ENCODE results near the gene TMTC1.

TMTC1 gene

GRCh38 chr12:29510591-29511185 lies 273.1 kb downstream of the TMTC1 start:
- no peaks in the 10 kb centered on the region for H3K9me3 ChIP-seq (ENCODE audit: control insufficient read depth, low read depth, low read length)
- H3K4me3 ChIP-seq (ENCODE audit: low read length), result no peak overlapping the region
- no peak overlapping the region for H3K27ac ChIP-seq (ENCODE audit: low read length)
- peak overlapping the region; percentile 11 for H3K9ac ChIP-seq (ENCODE audit: low read length)
- no peaks in the 10 kb centered on the region for H3K4me1 ChIP-seq (ENCODE audit: control insufficient read depth, low read depth, low read length)
- peaks cover 4% of the 10 kb centered on the region for H3K36me3 ChIP-seq (ENCODE audit: control insufficient read depth, low read depth, low read length)
- no peaks in the 10 kb centered on the region for H3K27me3 ChIP-seq (ENCODE audit: control insufficient read depth, insufficient read depth, low read length)

DNA sequence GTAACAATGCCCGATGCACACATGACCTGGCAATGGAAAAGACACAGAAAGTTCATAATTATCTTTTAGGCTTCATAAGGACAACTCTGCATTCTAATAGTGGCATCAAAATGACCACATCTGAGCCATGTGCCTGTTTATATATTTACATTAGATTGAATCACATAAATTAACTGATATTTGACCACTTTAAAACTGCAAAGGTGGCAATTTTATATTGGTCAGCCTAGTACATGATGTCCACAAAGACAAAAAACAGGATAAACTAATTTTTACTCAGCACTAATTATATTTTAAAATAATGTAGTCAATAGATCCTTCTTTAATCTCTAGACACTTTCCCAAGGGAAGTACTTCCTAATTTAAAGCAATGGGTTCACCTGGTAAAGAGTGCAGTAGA lies 274.2 kb downstream of the TMTC1 start:
- no peaks in the 10 kb centered on the region for H3K9me3 ChIP-seq (ENCODE audit: control insufficient read depth, low read depth, low read length)
- H3K27ac ChIP-seq (ENCODE audit: low read length), result no peak overlapping the region
- no peak overlapping the region for H3K9ac ChIP-seq (ENCODE audit: low read length)
- no peak overlapping the region for H3K4me3 ChIP-seq (ENCODE audit: low read length)
- H3K4me1 ChIP-seq (ENCODE audit: control insufficient read depth, low read depth, low read length), result no peaks in the 10 kb centered on the region
- peaks cover 4% of the 10 kb centered on the region for H3K36me3 ChIP-seq (ENCODE audit: control insufficient read depth, low read depth, low read length)
- H3K27me3 ChIP-seq (ENCODE audit: control insufficient read depth, insufficient read depth, low read length), result no peaks in the 10 kb centered on the region

DNA sequence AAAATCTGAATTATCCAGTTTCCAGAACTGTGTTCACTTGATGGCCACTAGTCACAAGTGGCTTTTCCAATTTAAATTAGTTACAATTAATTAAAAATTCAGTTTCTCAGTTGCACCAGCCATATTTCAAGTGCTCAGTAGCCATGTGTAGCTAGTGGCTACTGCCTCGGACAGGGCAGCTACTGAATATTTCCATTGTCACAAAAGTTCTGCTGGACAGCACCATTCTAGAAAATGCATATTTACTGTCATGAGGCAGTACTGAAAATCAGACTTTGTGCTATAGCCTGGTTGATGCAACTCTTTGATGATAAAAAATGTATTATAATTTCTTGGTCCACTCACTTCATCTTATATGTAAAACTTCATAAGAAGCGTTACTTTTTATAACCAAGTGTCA lies 274.8 kb downstream of the TMTC1 start:
- Histone ChIP-seq H3K27me3 (ENCODE audit: control insufficient read depth, insufficient read depth, low read length) (no peaks in the 10 kb centered on the region), H3K27ac (ENCODE audit: low read length) (no peak overlapping the region)

DNA sequence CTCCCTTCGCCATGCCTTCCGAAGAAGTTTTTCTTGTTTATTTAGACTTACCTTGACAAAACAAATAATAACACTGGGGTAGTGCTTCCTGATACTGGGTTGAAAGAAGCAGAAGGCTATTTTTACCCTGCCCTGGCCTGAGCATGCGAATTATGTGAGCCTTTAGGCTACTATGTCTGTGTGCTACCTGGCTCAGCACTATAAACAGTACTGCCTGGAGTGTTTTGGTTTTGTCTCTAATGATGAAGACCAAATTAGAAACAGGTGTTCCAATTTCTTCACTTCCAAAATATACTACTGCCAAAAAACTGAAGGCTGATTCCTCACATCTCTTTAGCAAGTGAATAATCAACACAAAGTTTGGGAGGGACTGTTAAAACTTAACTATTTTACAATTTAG lies 278.6 kb downstream of the TMTC1 start:
- H3K36me3 ChIP-seq (ENCODE audit: control insufficient read depth, low read depth, low read length), result peaks cover 4% of the 10 kb centered on the region
- H3K27ac ChIP-seq (ENCODE audit: low read length), result no peak overlapping the region
- no peaks in the 10 kb centered on the region for H3K9me3 ChIP-seq (ENCODE audit: control insufficient read depth, low read depth, low read length)
- H3K27me3 ChIP-seq (ENCODE audit: control insufficient read depth, insufficient read depth, low read length), result no peaks in the 10 kb centered on the region
- no peaks in the 10 kb centered on the region for H3K4me1 ChIP-seq (ENCODE audit: control insufficient read depth, low read depth, low read length)
- H3K9ac ChIP-seq (ENCODE audit: low read length), result no peak overlapping the region
- no peak overlapping the region for H3K4me3 ChIP-seq (ENCODE audit: low read length)

More for the DNA sequence above, 274.8 kb downstream of the TMTC1 start:
- H3K9ac ChIP-seq (ENCODE audit: low read length), result no peak overlapping the region
- H3K9me3 ChIP-seq (ENCODE audit: control insufficient read depth, low read depth, low read length), result no peaks in the 10 kb centered on the region
- H3K4me1 ChIP-seq (ENCODE audit: control insufficient read depth, low read depth, low read length), result no peaks in the 10 kb centered on the region
- H3K36me3 ChIP-seq (ENCODE audit: control insufficient read depth, low read depth, low read length), result peaks cover 4% of the 10 kb centered on the region
- no peak overlapping the region for H3K4me3 ChIP-seq (ENCODE audit: low read length)

DNA sequence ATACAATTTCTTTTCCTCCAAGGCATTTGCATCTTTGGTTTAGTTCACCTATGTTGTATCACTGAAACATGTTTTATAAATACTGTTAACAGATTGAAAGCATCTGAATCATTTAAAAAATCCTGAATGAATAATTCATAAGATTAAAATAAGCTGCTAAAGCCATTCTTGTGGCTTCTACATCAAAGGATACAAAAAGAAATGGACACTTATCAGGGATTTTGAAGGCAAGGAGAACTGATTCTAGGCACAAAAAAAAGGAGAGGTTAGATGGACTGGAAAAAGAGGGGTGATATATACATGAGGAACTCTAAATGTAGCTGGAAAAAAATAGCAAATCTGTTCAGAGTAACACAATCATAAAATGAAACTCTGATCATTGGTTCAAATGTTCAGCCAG lies 280.5 kb downstream of the TMTC1 start:
- Histone ChIP-seq H3K9ac (ENCODE audit: low read length) (no peak overlapping the region), H3K4me1 (ENCODE audit: control insufficient read depth, low read depth, low read length) (no peaks in the 10 kb centered on the region), H3K4me3 (ENCODE audit: low read length) (no peak overlapping the region), H3K27ac (ENCODE audit: low read length) (no peak overlapping the region), H3K36me3 (ENCODE audit: control insufficient read depth, low read depth, low read length) (peaks cover 4% of the 10 kb centered on the region), H3K9me3 (ENCODE audit: control insufficient read depth, low read depth, low read length) (no peaks in the 10 kb centered on the region), H3K27me3 (ENCODE audit: control insufficient read depth, insufficient read depth, low read length) (no peaks in the 10 kb centered on the region)

- H3K9me3 ChIP-seq (ENCODE audit: control insufficient read depth, low read depth, low read length), result no peaks in the 10 kb centered on the region
- H3K4me1 ChIP-seq (ENCODE audit: control insufficient read depth, low read depth, low read length), result no peaks in the 10 kb centered on the region
- H3K4me3 ChIP-seq (ENCODE audit: low read length), result no peak overlapping the region
- H3K9ac ChIP-seq (ENCODE audit: low read length), result no peak overlapping the region
- no peak overlapping the region for H3K27ac ChIP-seq (ENCODE audit: low read length)
- no peaks in the 10 kb centered on the region for H3K36me3 ChIP-seq (ENCODE audit: control insufficient read depth, low read depth, low read length)
- no peaks in the 10 kb centered on the region for H3K27me3 ChIP-seq (ENCODE audit: control insufficient read depth, insufficient read depth, low read length)
Observed at GRCh38 chr12:29499235-29499634, 284.5 kb downstream of the TMTC1 start.

DNA sequence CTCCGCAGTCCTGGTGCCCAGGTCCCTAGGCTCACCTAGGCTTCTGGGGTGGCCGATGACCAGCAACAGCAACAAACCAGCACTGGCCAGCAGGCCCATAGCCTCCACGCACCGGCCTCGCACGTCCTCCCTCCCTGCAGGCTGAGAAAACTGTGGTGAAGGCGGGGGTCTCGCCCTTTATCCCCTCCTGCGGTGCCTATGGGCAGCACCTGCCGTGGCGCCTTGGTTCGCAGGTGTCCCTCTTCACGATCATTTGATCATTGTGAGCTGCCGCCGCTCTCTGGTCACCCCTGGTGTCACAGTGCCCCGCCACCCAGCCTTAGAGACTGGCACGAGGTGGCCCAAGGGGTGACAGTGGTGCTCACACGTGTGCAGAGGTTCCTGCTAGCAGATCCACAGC lies 286.2 kb downstream of the TMTC1 start, which contains the start of gene OVCH1:
TSS of gene OVCH1 (minus strand) at position 99 of the 400 bp plus-strand sequence. CDS start at position 99, 0 bp downstream.
- no peaks in the 10 kb centered on the region for H3K9me3 ChIP-seq (ENCODE audit: control insufficient read depth, low read depth, low read length)
- no peaks in the 10 kb centered on the region for H3K36me3 ChIP-seq (ENCODE audit: control insufficient read depth, low read depth, low read length)
- H3K4me3 ChIP-seq (ENCODE audit: low read length), result no peak within 1 kb of the TSS
- no peaks in the 10 kb centered on the region for H3K4me1 ChIP-seq (ENCODE audit: control insufficient read depth, low read depth, low read length)
- H3K27ac ChIP-seq (ENCODE audit: low read length), result no peak within 1 kb of the TSS
- no peak within 1 kb of the TSS for H3K9ac ChIP-seq (ENCODE audit: low read length)
- H3K27me3 ChIP-seq (ENCODE audit: control insufficient read depth, insufficient read depth, low read length), result no peaks in the 10 kb centered on the region

DNA sequence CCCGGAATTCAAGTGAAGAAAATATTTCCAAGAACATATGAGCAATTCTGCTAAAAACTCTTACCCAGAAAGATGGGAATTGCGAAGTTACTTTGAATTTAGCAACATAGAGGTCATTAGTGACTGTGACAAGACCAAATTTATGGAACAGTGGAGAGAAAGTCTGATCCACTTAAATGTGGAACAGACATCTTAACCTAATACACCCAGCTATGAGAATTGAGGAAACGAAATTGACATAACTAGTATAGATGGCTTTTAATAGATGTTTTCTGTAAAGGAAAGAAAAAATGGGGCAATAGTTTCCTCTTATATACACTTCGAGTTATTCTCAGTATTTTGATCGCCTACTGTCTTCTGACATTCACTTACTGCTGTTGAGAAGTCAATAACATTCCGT lies 290.9 kb downstream of the TMTC1 start:
- H3K36me3 ChIP-seq (ENCODE audit: control insufficient read depth, low read depth, low read length), result no peaks in the 10 kb centered on the region
- H3K4me1 ChIP-seq (ENCODE audit: control insufficient read depth, low read depth, low read length), result no peaks in the 10 kb centered on the region
- no peak overlapping the region for H3K27ac ChIP-seq (ENCODE audit: low read length)
- H3K4me3 ChIP-seq (ENCODE audit: low read length), result no peak overlapping the region
- H3K9ac ChIP-seq (ENCODE audit: low read length), result no peak overlapping the region
- no peaks in the 10 kb centered on the region for H3K9me3 ChIP-seq (ENCODE audit: control insufficient read depth, low read depth, low read length)
- H3K27me3 ChIP-seq (ENCODE audit: control insufficient read depth, insufficient read depth, low read length), result no peaks in the 10 kb centered on the region

DNA sequence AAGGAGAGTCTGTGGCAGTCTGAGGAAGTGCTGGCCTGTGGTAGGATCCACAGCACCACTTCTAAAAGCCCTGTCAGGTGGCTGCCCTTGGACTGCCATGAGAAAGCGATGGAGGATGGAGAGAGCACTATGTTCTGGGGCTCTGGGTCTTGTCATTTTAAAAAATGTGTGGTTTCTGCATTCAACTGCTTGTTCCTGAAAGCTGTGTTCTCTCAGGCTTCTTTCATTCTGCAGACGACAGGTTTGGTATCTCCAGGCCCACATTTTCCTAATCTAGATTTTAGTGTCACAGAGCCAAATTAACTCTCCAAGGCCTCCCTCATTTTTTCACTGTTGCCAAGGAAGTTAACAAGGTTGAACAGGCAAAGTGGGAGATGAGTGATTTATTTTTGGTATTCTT lies 296.8 kb downstream of the TMTC1 start:
- Histone ChIP-seq H3K9ac (ENCODE audit: low read length) (no peak overlapping the region), H3K9me3 (ENCODE audit: control insufficient read depth, low read depth, low read length) (no peaks in the 10 kb centered on the region), H3K27me3 (ENCODE audit: control insufficient read depth, insufficient read depth, low read length) (no peaks in the 10 kb centered on the region), H3K36me3 (ENCODE audit: control insufficient read depth, low read depth, low read length) (no peaks in the 10 kb centered on the region), H3K4me3 (ENCODE audit: low read length) (no peak overlapping the region), H3K27ac (ENCODE audit: low read length) (no peak overlapping the region), H3K4me1 (ENCODE audit: control insufficient read depth, low read depth, low read length) (no peaks in the 10 kb centered on the region)

- no peak overlapping the region for H3K27ac ChIP-seq (ENCODE audit: low read length)
- H3K4me3 ChIP-seq (ENCODE audit: low read length), result no peak overlapping the region
- H3K4me1 ChIP-seq (ENCODE audit: control insufficient read depth, low read depth, low read length), result no peaks in the 10 kb centered on the region
- no peaks in the 10 kb centered on the region for H3K36me3 ChIP-seq (ENCODE audit: control insufficient read depth, low read depth, low read length)
- no peak overlapping the region for H3K9ac ChIP-seq (ENCODE audit: low read length)
- no peaks in the 10 kb centered on the region for H3K27me3 ChIP-seq (ENCODE audit: control insufficient read depth, insufficient read depth, low read length)
- H3K9me3 ChIP-seq (ENCODE audit: control insufficient read depth, low read depth, low read length), result no peaks in the 10 kb centered on the region
Observed at GRCh38 chr12:29463198-29463597, 320.5 kb downstream of the TMTC1 start.

- H3K27me3 ChIP-seq (ENCODE audit: control insufficient read depth, insufficient read depth, low read length), result no peaks in the 10 kb centered on the region
- H3K4me3 ChIP-seq (ENCODE audit: low read length), result no peak overlapping the region
- no peak overlapping the region for H3K9ac ChIP-seq (ENCODE audit: low read length)
- no peaks in the 10 kb centered on the region for H3K9me3 ChIP-seq (ENCODE audit: control insufficient read depth, low read depth, low read length)
- H3K4me1 ChIP-seq (ENCODE audit: control insufficient read depth, low read depth, low read length), result no peaks in the 10 kb centered on the region
- H3K27ac ChIP-seq (ENCODE audit: low read length), result no peak overlapping the region
- no peaks in the 10 kb centered on the region for H3K36me3 ChIP-seq (ENCODE audit: control insufficient read depth, low read depth, low read length)
Observed at GRCh38 chr12:29460082-29460481, 323.7 kb downstream of the TMTC1 start.

DNA sequence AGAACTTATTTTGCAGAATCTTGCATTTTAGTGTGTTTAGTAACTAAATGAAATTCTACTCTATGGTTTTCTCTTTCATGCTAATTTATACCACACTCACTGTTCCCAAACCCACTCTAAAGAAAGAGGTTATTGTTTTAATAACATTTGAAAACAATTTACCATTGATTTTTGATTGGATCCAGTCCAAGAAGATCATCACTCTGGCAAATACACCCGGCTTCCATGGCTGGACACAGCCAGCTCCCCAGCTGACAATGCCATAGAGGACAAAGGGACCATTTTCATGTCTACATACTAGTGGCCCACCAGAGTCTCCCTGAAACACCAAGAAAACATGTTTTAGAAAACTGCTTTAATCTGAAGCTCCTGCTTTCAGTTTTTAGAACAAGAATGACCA lies 328.7 kb downstream of the TMTC1 start:
- H3K27me3 ChIP-seq (ENCODE audit: control insufficient read depth, insufficient read depth, low read length), result no peaks in the 10 kb centered on the region
- H3K4me3 ChIP-seq (ENCODE audit: low read length), result no peak overlapping the region
- no peaks in the 10 kb centered on the region for H3K9me3 ChIP-seq (ENCODE audit: control insufficient read depth, low read depth, low read length)
- H3K4me1 ChIP-seq (ENCODE audit: control insufficient read depth, low read depth, low read length), result no peaks in the 10 kb centered on the region
- H3K9ac ChIP-seq (ENCODE audit: low read length), result no peak overlapping the region
- no peak overlapping the region for H3K27ac ChIP-seq (ENCODE audit: low read length)
- no peaks in the 10 kb centered on the region for H3K36me3 ChIP-seq (ENCODE audit: control insufficient read depth, low read depth, low read length)

Measured in iPS-18a (cell line).